HEK293 (cell line): ENCODE results near the gene HS3ST5.

ENCODE experiments used
- BCL11A ChIP-seq: fragments of 450-650 bp; formaldehyde crosslinking; IDR thresholded peaks from 2 replicates; pipeline ENCODE4 v1.5.1; 2016; ENCODE audit warnings: low read depth, missing biosample characterization, missing genetic modification characterization
- TCF7L2 ChIP-seq: IDR thresholded peaks from 2 replicates; pipeline ENCODE4 v1.6.1; 2011; ENCODE audit warnings: low read depth, mild to moderate bottlenecking, inconsistent platforms, low read length, moderate library complexity, borderline replicate concordance
- ZEB2 ChIP-seq: fragments of 450-650 bp; formaldehyde crosslinking; IDR thresholded peaks from 2 replicates; pipeline ENCODE4 v1.5.1; 2016; ENCODE audit warnings: missing biosample characterization, missing genetic modification characterization
- ZNF10 ChIP-seq: fragments of 450-650 bp; formaldehyde crosslinking; IDR thresholded peaks from 2 replicates; pipeline ENCODE4 v1.5.1; 2017; ENCODE audit warnings: missing biosample characterization, missing genetic modification characterization
- ZNF133 ChIP-seq: fragments of 450-650 bp; formaldehyde crosslinking; IDR thresholded peaks from 2 replicates; pipeline ENCODE4 v1.5.1; 2016; ENCODE audit warnings: missing biosample characterization, missing genetic modification characterization
- ZNF274 ChIP-seq, 2 experiments: fragments of 200-500 bp in 1 of 2; fragments of 450-650 bp in 1 of 2; sonication (Bioruptor generic) in 1 of 2; formaldehyde crosslinking in 1 of 2; IDR thresholded peaks; 2 replicates each; pipeline versions ENCODE4 v1.5.1 to v1.6.1; 2014 to 2016; ENCODE audit warnings: borderline replicate concordance in 1 of 2, inconsistent platforms in 1 of 2, low read length in 1 of 2, missing biosample characterization in 1 of 2, missing genetic modification characterization in 1 of 2

DNA sequence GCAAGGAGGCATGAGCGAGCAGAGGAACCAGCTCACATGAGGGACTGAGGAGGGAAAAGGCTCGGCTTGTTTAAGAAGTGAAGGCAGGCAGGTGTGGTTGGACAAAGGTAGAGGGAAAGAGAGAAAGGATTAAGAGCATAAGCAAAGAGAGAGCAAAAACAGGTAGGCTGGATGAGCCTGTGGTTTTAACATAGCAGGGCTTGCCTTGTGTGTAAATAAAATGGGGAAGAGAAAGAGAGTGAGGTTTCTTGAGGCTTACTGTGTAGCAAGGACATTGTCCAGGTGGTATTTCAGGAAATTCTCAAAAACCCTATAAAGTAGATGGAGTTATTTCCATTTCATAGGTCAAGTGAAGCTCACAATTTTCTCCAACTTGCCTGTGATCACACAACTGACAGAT, 278.0 kb downstream of the HS3ST5 start:
- TF ChIP-seq ZNF133 (tag by site-specific recombination) (no peak), ZNF10 (tag by site-specific recombination) (no peak), ZNF274 (IDR thresholded peaks at IDR 0.05; ENCODE audit: low read length) (no peak), ZNF274 (tag by site-specific recombination; IDR thresholded peaks at IDR 0.05; ENCODE audit: borderline replicate concordance) (no peak), BCL11A (tag by site-specific recombination) (no peak), TCF7L2 (no peak), ZEB2 (tag by site-specific recombination) (no peak)
